ENCODE results near the gene MBP. TPM values are rescaled to one million over a fixed set of nuclear protein-coding genes. Genes with fewer than 3 reads are reported as not detected.

The MBP gene
- total RNA-seq, 2 donors from 2014 or later, result 43.0 to 65.8 TPM

- H3K4me3 ChIP-seq, result no peak overlapping the region
- intact Hi-C loops (cut with DNase I), result no loop called here
These were observed 27.9 kb upstream of the MBP start for GRCh38 chr18:77160515-77160914.

GRCh38 chr18:77157312-77157711 lies 24.7 kb upstream of the MBP start:
- TF ChIP-seq CTCF (IDR thresholded peaks at IDR 0.05), result no peak
- no peaks in the 10 kb centered on the region for H3K9me3 ChIP-seq
- DNase-seq, result no peak
- no peaks in the 10 kb centered on the region for H3K36me3 ChIP-seq
- intact Hi-C loops (cut with DNase I), result no loop called here
- no peaks in the 10 kb centered on the region for H3K27me3 ChIP-seq
- H3K4me1 ChIP-seq, result no peaks in the 10 kb centered on the region
- H3K9ac ChIP-seq (ENCODE audit: low read depth in 2 of 2, low read length in 2 of 2), result no peak overlapping the region
- H3K27ac ChIP-seq, result no peak overlapping the region
- no peak overlapping the region for H3K4me3 ChIP-seq

More at GRCh38 chr18:77160515-77160914, 27.9 kb upstream of the MBP start:
- no peak overlapping the region for H3K9ac ChIP-seq (ENCODE audit: low read depth in 2 of 2, low read length in 2 of 2)
- H3K9me3 ChIP-seq, result no peaks in the 10 kb centered on the region
- no peaks in the 10 kb centered on the region for H3K27me3 ChIP-seq
- no peaks in the 10 kb centered on the region for H3K36me3 ChIP-seq
- H3K4me1 ChIP-seq, result no peaks in the 10 kb centered on the region
- TF ChIP-seq CTCF (IDR thresholded peaks at IDR 0.05), result no peak
- no peak overlapping the region for H3K27ac ChIP-seq
- DNase-seq, result no peak

GRCh38 chr18:77155031-77155430 lies 22.4 kb upstream of the MBP start:
- Histone ChIP-seq H3K27me3 (no peaks in the 10 kb centered on the region), H3K36me3 (no peaks in the 10 kb centered on the region), H3K4me3 (no peak overlapping the region), H3K4me1 (no peaks in the 10 kb centered on the region), H3K27ac (no peak overlapping the region), H3K9me3 (no peaks in the 10 kb centered on the region), H3K9ac (ENCODE audit: low read depth in 2 of 2, low read length in 2 of 2) (no peak overlapping the region)
- TF ChIP-seq CTCF (IDR thresholded peaks at IDR 0.05), result no peak
- DNase-seq, result no peak
- intact Hi-C loops (cut with DNase I), result no loop called here

- DNase-seq, result no peak
- intact Hi-C loops (cut with DNase I), result no loop called here
These were observed 20.8 kb upstream of the MBP start for GRCh38 chr18:77153404-77153803.

GRCh38 chr18:77151772-77152520 lies 19.4 kb upstream of the MBP start:
- no peaks in the 10 kb centered on the region for H3K27me3 ChIP-seq
- H3K36me3 ChIP-seq, result no peaks in the 10 kb centered on the region
- H3K9me3 ChIP-seq, result no peaks in the 10 kb centered on the region
- TF ChIP-seq CTCF (IDR thresholded peaks at IDR 0.05), result no peak
- H3K4me3 ChIP-seq, result no peak overlapping the region
- no peak overlapping the region for H3K27ac ChIP-seq
- no peak overlapping the region for H3K9ac ChIP-seq (ENCODE audit: low read depth in 2 of 2, low read length in 2 of 2)
- intact Hi-C loops (cut with DNase I), result no loop called here
- DNase-seq, result no peak
- no peaks in the 10 kb centered on the region for H3K4me1 ChIP-seq

More at GRCh38 chr18:77153404-77153803, 20.8 kb upstream of the MBP start:
- TF ChIP-seq CTCF (IDR thresholded peaks at IDR 0.05), result no peak
- no peak overlapping the region for H3K9ac ChIP-seq (ENCODE audit: low read depth in 2 of 2, low read length in 2 of 2)
- no peak overlapping the region for H3K27ac ChIP-seq
- H3K27me3 ChIP-seq, result no peaks in the 10 kb centered on the region
- no peak overlapping the region for H3K4me3 ChIP-seq
- H3K36me3 ChIP-seq, result no peaks in the 10 kb centered on the region
- H3K9me3 ChIP-seq, result no peaks in the 10 kb centered on the region
- no peaks in the 10 kb centered on the region for H3K4me1 ChIP-seq
